Ovary (tissue), 3 donors: ENCODE measurements around the gene PBX1.

Experiments
- EP300 ChIP-seq: sonication (generic); formaldehyde crosslinking; IDR thresholded peaks from one replicate; pipeline ENCODE4 v1.6.1; 2017; ENCODE audit warnings: antibody characterized with exemption
- TF ChIP-seq, protein P1 (sequence below), 3 donors: fragments of 450-650 bp in 2 of 3; fragments of 200-600 bp in 1 of 3; IDR thresholded peaks; one replicate each; pipeline versions ENCODE4 v1.5.1 to v1.8.0; 2016 to 2022; ENCODE audit warnings: antibody characterized with exemption in 3 of 3, mild to moderate bottlenecking in 1 of 3
- donor health status: DM: no; HTN: no; CAD: no.

GRCh38 chr1:164561472-164561871, 2.5 kb downstream of the PBX1 start:
- TF ChIP-seq, protein P1, sequence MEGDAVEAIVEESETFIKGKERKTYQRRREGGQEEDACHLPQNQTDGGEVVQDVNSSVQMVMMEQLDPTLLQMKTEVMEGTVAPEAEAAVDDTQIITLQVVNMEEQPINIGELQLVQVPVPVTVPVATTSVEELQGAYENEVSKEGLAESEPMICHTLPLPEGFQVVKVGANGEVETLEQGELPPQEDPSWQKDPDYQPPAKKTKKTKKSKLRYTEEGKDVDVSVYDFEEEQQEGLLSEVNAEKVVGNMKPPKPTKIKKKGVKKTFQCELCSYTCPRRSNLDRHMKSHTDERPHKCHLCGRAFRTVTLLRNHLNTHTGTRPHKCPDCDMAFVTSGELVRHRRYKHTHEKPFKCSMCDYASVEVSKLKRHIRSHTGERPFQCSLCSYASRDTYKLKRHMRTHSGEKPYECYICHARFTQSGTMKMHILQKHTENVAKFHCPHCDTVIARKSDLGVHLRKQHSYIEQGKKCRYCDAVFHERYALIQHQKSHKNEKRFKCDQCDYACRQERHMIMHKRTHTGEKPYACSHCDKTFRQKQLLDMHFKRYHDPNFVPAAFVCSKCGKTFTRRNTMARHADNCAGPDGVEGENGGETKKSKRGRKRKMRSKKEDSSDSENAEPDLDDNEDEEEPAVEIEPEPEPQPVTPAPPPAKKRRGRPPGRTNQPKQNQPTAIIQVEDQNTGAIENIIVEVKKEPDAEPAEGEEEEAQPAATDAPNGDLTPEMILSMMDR (IDR thresholded peaks at IDR 0.05): no peak
- TF ChIP-seq EP300: no peak
